HG03558 (cell line): ENCODE measurements around the gene EPS8L1.
"Not testable (repeated sequence)": the region's sequence is repeated elsewhere in the genome, so short reads cannot be mapped to it uniquely, and the experiment has no call there.

Source experiments
- ATAC-seq: cut with Tn5 transposase; IDR thresholded peaks from one replicate; pipeline ENCODE4 v1.9.1; 2021; ENCODE audit warnings: moderate number of reproducible peaks; ENCODE audit not compliant: unreplicated experiment; ENCODE audit errors: extremely low read depth

The EPS8L1 gene

GRCh38 chr19:55075371-55075998, at the start of gene EPS8L1:
Gene EPS8L1 (plus strand): TSS chr19:55075869. CDS start chr19:55076445, 576 bp downstream.
- ATAC-seq, result no peak

- not testable (repeated sequence) for ATAC-seq
Observed at GRCh38 chr19:55027140-55027471, 48.6 kb upstream of the EPS8L1 start.

GRCh38 chr19:55027472-55028337, 48.0 kb upstream of the EPS8L1 start:
- no peak for ATAC-seq

GRCh38 chr19:55028757-55029156, 46.9 kb upstream of the EPS8L1 start:
- ATAC-seq, result no peak

GRCh38 chr19:55031178-55031577, 44.5 kb upstream of the EPS8L1 start:
- ATAC-seq, result no peak

- ATAC-seq, result no peak
Observed at GRCh38 chr19:55032170-55032800, 43.4 kb upstream of the EPS8L1 start.

- ATAC-seq, result not testable (repeated sequence)
Observed at GRCh38 chr19:55032976-55033643, 42.6 kb upstream of the EPS8L1 start.

GRCh38 chr19:55034751-55035150, 40.9 kb upstream of the EPS8L1 start:
- ATAC-seq, result no peak

GRCh38 chr19:55036058-55036457, 39.6 kb upstream of the EPS8L1 start:
- ATAC-seq, result no peak

- ATAC-seq, result not testable (repeated sequence)
Observed at GRCh38 chr19:55037603-55038002, 38.1 kb upstream of the EPS8L1 start.

GRCh38 chr19:55040654-55041053, 35.0 kb upstream of the EPS8L1 start:
- not testable (repeated sequence) for ATAC-seq

- no peak for ATAC-seq
Observed at GRCh38 chr19:55041244-55041626, 34.4 kb upstream of the EPS8L1 start.

- no peak for ATAC-seq
Observed at GRCh38 chr19:55041627-55042343, 33.9 kb upstream of the EPS8L1 start.

GRCh38 chr19:55042344-55042678, 33.4 kb upstream of the EPS8L1 start:
- no peak for ATAC-seq

GRCh38 chr19:55042688-55043087, 33.0 kb upstream of the EPS8L1 start:
- no peak for ATAC-seq

- ATAC-seq, result no peak
Observed at GRCh38 chr19:55044286-55044685, 31.4 kb upstream of the EPS8L1 start.

GRCh38 chr19:55044771-55045716, 30.6 kb upstream of the EPS8L1 start:
- ATAC-seq, result no peak

- no peak for ATAC-seq
Observed at GRCh38 chr19:55046975-55047622, 28.6 kb upstream of the EPS8L1 start.

- no peak for ATAC-seq
Observed at GRCh38 chr19:55047951-55048350, 27.7 kb upstream of the EPS8L1 start.
